ENCODE data around the gene ACAP1. TPM values are rescaled to one million over a fixed set of nuclear protein-coding genes. Genes with fewer than 3 reads are reported as not detected.

The ACAP1 gene
- total and polyA plus RNA-seq, 9 of the 15 experiments (the other 6 are each of a cell fraction or from before 2014, with no cell fraction given): 0.15 to 8.5 (median 2.4) TPM

DNA sequence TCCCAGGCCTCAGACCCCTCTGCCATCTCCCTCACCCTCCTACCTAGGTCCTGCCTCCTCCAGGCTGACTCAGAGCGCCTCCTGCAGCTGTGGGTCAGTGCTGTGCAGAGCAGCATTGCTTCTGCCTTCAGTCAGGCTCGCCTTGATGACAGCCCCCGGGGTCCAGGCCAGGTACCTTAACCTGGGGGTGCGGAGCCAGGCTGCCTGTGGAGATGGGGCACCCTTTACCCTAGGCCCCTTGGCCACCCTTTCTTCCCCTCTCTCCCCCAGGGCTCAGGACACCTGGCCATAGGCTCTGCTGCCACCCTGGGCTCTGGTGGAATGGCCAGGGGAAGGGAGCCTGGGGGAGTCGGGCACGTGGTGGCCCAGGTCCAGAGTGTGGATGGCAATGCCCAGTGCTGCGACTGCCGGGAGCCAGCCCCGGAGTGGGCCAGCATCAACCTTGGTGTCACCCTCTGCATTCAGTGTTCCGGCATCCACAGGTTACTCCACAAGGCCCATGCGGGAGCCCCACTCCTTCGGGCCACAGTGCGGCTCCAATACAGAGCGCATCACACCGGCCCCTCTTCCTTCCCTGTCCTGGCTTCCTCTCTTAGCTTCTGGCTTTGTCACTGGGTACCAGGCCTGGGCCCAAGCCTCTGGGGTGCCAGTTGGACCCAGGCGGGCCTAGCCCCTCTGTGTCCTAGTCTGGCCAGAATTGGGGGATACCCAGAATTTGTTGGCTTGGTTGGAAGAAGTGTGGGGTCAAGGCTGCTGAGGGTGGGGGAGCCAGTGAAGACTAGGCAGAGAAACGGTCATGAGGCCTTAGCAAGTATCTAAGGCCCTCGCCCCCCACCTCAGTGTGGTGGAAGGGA, 10.7 kb downstream of the ACAP1 start:
- Histone ChIP-seq H3K9me1 (ENCODE audit: control insufficient read depth, insufficient read depth, low read length) (no peaks in the 10 kb centered on the region), H3K79me2 (ENCODE audit: control insufficient read depth, insufficient read depth, low read length) (peaks cover 8% of the 10 kb centered on the region), H3K4me2 (ENCODE audit: insufficient read depth, low read length) (no peak overlapping the region), H3K27ac (ENCODE audit: extremely low read depth, low read depth, low read length) (no peak overlapping the region), H3K9me3 (replicated peaks; ENCODE audit: control insufficient read depth, insufficient read depth, low read depth, low read length) (no peaks in the 10 kb centered on the region), H4K20me1 (replicated peaks; ENCODE audit: control insufficient read depth, insufficient read depth, low read length) (no peaks in the 10 kb centered on the region), H3K36me3 (ENCODE audit: control insufficient read depth, insufficient read depth, low read length) (no peaks in the 10 kb centered on the region), H3K27me3 (ENCODE audit: control insufficient read depth in 2 of 2, insufficient read depth in 2 of 2, low read length in 2 of 2) (no peaks in the 10 kb centered on the region), H3K4me3 (no peak overlapping the region), H2AFZ (ENCODE audit: low read depth, low read length) (no peak overlapping the region), H3K9ac (ENCODE audit: insufficient read depth in 1 of 2, low read depth in 2 of 2, low read length in 2 of 2) (no peak overlapping the region), H3K4me1 (replicated peaks in 1 of 2; ENCODE audit: control insufficient read depth in 2 of 2, insufficient read depth in 2 of 2, low read length in 2 of 2) (peaks cover 3 to 55% of the 10 kb centered on the region in 2 experiments; a peak in 3 of 5 replicates)
- 48% methylated on average over 8 of the region's 18 CpGs for WGBS (ENCODE audit: insufficient coverage, low coverage, missing lambda C conversion rate)
- ATAC-seq: no peak
- TF ChIP-seq DLX4 (CRISPR knock-in tag; IDR thresholded peaks at IDR 0.05): no peak
- TF ChIP-seq POLR2G (IDR thresholded peaks at IDR 0.05; ENCODE audit: low read depth, low read length): peak; percentile 49; the same call in 1 of the 2 replicates
- TF ChIP-seq, protein P1, sequence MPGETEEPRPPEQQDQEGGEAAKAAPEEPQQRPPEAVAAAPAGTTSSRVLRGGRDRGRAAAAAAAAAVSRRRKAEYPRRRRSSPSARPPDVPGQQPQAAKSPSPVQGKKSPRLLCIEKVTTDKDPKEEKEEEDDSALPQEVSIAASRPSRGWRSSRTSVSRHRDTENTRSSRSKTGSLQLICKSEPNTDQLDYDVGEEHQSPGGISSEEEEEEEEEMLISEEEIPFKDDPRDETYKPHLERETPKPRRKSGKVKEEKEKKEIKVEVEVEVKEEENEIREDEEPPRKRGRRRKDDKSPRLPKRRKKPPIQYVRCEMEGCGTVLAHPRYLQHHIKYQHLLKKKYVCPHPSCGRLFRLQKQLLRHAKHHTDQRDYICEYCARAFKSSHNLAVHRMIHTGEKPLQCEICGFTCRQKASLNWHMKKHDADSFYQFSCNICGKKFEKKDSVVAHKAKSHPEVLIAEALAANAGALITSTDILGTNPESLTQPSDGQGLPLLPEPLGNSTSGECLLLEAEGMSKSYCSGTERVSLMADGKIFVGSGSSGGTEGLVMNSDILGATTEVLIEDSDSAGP (CRISPR knock-in tag; IDR thresholded peaks at IDR 0.05): no peak
- no peak for TF ChIP-seq XRCC4 (IDR thresholded peaks at IDR 0.05; ENCODE audit: extremely low read depth, insufficient read depth, insufficient read length)
- no peak for TF ChIP-seq E2F1 (CRISPR knock-in tag; IDR thresholded peaks at IDR 0.05)
- TF ChIP-seq BHLHE40 (IDR thresholded peaks at IDR 0.05; ENCODE audit: low read length): no peak
- TF ChIP-seq ADNP (tag; IDR thresholded peaks at IDR 0.05): no peak
- TF ChIP-seq KDM5B (IDR thresholded peaks at IDR 0.05; ENCODE audit: insufficient replicate concordance, low read depth, low read length): peak; percentile 2
- DNase-seq (ENCODE audit: extremely low read depth in 1 of 4, low spot score in 3 of 4): no peak
- BruUV-seq (replicated peaks): no TSS peak
- CTCF ChIA-PET (ENCODE audit: low intra/inter-chr PET ratio): interaction anchor here (3.8 kb wide), 1 partner anchor 66 kb away, joined by 32 read pairs; the partner anchor contains the start of gene SLC2A4
- no peak for FAIRE-seq
- POLR2A ChIA-PET: interaction anchor here (0.7 to 4.6 kb wide), 2 partner anchors 11 to 311 kb away, joined by 3 to 15 read pairs; partner anchors contain the start of gene ACAP1
- in situ Hi-C loops (cut with MboI): no loop called here
- intact Hi-C loops (cut with micrococcal nuclease): no loop called here

Data from K562 (cell line).